NCI-H146 treated with DMSO at 0.1 percent for 48 hours (cell line): Measurements from ENCODE around the gene TP63.

Source experiments
- DNase-seq: peaks from one replicate; lab custom pipeline; 2025; ENCODE audit not compliant: unreplicated experiment; lab: John Stamatoyannopoulos, UW

The TP63 gene

GRCh38 chr3:189772584-189772983 is 141.4 kb downstream of the TP63 start:
- no peak for DNase-seq

GRCh38 chr3:189773056-189773455 is 141.9 kb downstream of the TP63 start:
- DNase-seq = no peak

- peak; percentile 86 for DNase-seq
Measured at GRCh38 chr3:189776149-189776824, 145.1 kb downstream of the TP63 start.

GRCh38 chr3:189778340-189778950 is 147.3 kb downstream of the TP63 start:
- DNase-seq = no peak

- DNase-seq = no peak
Measured at GRCh38 chr3:189779166-189779565, 148.0 kb downstream of the TP63 start.

GRCh38 chr3:189780546-189781270 is 149.5 kb downstream of the TP63 start:
- no peak for DNase-seq

GRCh38 chr3:189781415-189781814 is 150.2 kb downstream of the TP63 start:
- no peak for DNase-seq

- no peak for DNase-seq
Measured at GRCh38 chr3:189786479-189787064, 155.4 kb downstream of the TP63 start.

- DNase-seq = no peak
Measured at GRCh38 chr3:189787191-189787590, 156.0 kb downstream of the TP63 start.

GRCh38 chr3:189787632-189788031 is 156.4 kb downstream of the TP63 start:
- no peak for DNase-seq

GRCh38 chr3:189789432-189789831 is 158.2 kb downstream of the TP63 start:
- no peak for DNase-seq

- peak; percentile 98 for DNase-seq
Measured at GRCh38 chr3:189790658-189791057, 159.5 kb downstream of the TP63 start.

GRCh38 chr3:189792046-189792929 is 161.1 kb downstream of the TP63 start:
- DNase-seq = no peak

GRCh38 chr3:189794518-189794917 is 163.3 kb downstream of the TP63 start:
- no peak for DNase-seq

GRCh38 chr3:189797103-189797750 is 166.0 kb downstream of the TP63 start:
- peak; percentile 54 for DNase-seq

- DNase-seq = no peak
Measured at GRCh38 chr3:189799366-189799765, 168.2 kb downstream of the TP63 start.

GRCh38 chr3:189800436-189800835 is 169.2 kb downstream of the TP63 start:
- no peak for DNase-seq

- DNase-seq = no peak
Measured at GRCh38 chr3:189803254-189803653, 172.1 kb downstream of the TP63 start.

GRCh38 chr3:189805375-189806067 is 174.3 kb downstream of the TP63 start:
- DNase-seq = no peak
